Lower leg skin (tissue), 4 donors: ENCODE results near the gene ACOT13. TPM values are rescaled to one million over a fixed set of nuclear protein-coding genes. Genes with fewer than 3 reads are reported as not detected.
"Not testable (repeated sequence)": the region's sequence is repeated elsewhere in the genome, so short reads cannot be mapped to it uniquely, and the experiment has no call there.

Experiments
- DNase-seq, 2 donors: peaks; one replicate each; pipeline ENCODE4 v3.0.0-alpha.2; 2019; ENCODE audit warnings: low spot score in 2 of 2
- H3K4me3 ChIP-seq: fragments of 200-600 bp; sonication (generic); 2 replicates; pipeline ENCODE4 v1.5.1; 2017; ENCODE audit warnings: mild to moderate bottlenecking, low read depth; ENCODE audit not compliant: poor library complexity, severe bottlenecking
- POLR2A ChIP-seq, 2 donors: fragments of 450-650 bp; IDR thresholded peaks; one replicate each; pipeline ENCODE4 v1.6.1; 2016 to 2017; ENCODE audit warnings: antibody characterized with exemption in 2 of 2, mild to moderate bottlenecking in 1 of 2, moderate library complexity in 1 of 2
- WGBS, 2 donors: methylation state at CpG; one replicate each; pipeline ENCODE4 v1.1.5; 2018; 5-methylcytosine and 5-hydroxymethylcytosine counted together
- intact Hi-C: fragments of 100-400 bp; cut with DNase I; formaldehyde crosslinking; loops from one replicate; pipeline ENCODE4 v1.15.0; 2023; ENCODE audit warnings: low total_unique reads
- total RNA-seq, 4 donors: library from RNA; depleted of rRNA; stranded (reverse); fragments of >200 nt; gene quantifications; one replicate each; pipeline ENCODE4 v1.1.0, GENCODE V29; 2016
- TF ChIP-seq, protein P1 (sequence below), 3 donors: fragments of 450-650 bp; IDR thresholded peaks; one replicate each; pipeline ENCODE4 v1.5.1; 2016; ENCODE audit warnings: antibody characterized with exemption in 3 of 3, mild to moderate bottlenecking in 3 of 3, moderate library complexity in 2 of 3

ACOT13 gene
- total RNA-seq, 4 donors from 2014 or later, result 4.6 to 22.6 (median 10.6) TPM

DNA sequence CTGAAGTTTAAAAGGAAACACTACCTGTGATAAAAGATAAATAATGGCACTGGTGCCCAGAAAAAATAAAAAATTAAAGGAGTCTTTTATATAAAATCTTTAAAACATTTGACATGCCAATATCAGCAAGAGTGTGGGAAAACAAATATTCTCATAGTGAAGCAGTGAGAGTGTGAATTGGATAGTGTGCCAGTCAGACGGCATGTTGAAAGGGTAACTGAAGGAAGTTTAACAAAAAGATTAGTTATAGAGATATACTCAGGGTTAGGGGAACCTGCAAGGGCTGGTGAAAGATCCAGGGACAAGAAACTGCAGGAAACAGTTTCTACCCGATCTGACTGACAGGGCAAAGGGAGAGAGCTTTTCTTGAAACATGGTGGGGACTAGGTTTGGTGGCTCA is 85.6 kb downstream of the ACOT13 start:
- no peak for TF ChIP-seq POLR2A (IDR thresholded peaks at IDR 0.05)
- TF ChIP-seq, protein P1, sequence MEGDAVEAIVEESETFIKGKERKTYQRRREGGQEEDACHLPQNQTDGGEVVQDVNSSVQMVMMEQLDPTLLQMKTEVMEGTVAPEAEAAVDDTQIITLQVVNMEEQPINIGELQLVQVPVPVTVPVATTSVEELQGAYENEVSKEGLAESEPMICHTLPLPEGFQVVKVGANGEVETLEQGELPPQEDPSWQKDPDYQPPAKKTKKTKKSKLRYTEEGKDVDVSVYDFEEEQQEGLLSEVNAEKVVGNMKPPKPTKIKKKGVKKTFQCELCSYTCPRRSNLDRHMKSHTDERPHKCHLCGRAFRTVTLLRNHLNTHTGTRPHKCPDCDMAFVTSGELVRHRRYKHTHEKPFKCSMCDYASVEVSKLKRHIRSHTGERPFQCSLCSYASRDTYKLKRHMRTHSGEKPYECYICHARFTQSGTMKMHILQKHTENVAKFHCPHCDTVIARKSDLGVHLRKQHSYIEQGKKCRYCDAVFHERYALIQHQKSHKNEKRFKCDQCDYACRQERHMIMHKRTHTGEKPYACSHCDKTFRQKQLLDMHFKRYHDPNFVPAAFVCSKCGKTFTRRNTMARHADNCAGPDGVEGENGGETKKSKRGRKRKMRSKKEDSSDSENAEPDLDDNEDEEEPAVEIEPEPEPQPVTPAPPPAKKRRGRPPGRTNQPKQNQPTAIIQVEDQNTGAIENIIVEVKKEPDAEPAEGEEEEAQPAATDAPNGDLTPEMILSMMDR (IDR thresholded peaks at IDR 0.05), result no peak
- intact Hi-C loops, result no loop called here
- no peak for DNase-seq
- H3K4me3 ChIP-seq, result no peak overlapping the region
- 64 to 74% methylated on average over 2 of the region's 2 CpGs for WGBS, 2 donors

DNA sequence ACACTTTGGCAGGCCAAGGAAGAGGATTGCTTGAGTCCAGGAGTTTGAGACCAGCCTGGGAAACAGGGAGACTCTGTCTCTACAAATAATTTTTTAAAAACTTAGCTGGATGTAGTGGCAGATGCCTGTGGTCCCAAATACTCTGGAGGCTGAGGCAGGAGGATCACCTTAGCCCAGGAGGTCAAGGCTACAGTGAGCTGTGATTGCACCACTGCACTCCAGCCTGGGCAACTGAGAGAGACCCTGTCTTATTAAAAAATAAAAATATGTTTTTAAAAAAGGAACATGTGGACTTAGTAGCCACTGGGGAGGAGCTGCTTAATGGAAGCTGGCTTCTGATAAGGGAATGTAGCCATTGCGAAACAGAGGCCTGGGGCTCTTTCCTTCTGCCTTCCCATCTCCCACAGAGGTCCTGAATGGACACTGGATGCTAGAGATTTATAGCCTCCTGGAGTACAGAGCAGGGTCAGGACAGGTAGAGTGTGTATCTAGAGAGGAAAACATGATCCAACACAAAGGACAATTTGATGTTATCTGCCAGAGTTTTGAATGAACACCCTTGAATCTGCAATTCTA is 86.1 kb downstream of the ACOT13 start:
- 87 to 92% methylated on average over 1 of the region's 1 CpG for WGBS, 2 donors
- H3K4me3 ChIP-seq, result no peak overlapping the region
- intact Hi-C loops, result no loop called here
- TF ChIP-seq, protein P1 (IDR thresholded peaks at IDR 0.05), result no peak
- no peak for TF ChIP-seq POLR2A (IDR thresholded peaks at IDR 0.05)
- DNase-seq, result no peak

DNA sequence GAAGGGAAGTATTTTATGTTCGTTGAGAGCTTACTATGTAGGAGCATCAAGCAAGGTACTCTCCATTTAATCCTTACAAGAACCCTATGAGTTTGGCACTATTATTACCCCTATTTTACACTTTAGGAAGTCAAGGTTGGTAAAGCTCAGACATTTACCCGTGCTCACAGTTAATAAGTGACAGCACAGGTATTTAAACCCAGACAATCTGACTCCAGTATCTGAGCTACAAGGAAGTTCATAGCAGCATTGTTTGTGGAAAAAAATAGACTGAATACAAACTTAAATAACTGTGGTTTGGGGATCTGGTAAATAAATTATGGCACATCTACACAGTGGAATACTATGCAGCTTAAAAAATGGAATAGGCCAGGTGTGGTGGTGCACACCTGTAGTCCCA is 86.7 kb downstream of the ACOT13 start:
- intact Hi-C loops, result no loop called here
- DNase-seq, result no peak
- no peak for TF ChIP-seq POLR2A (IDR thresholded peaks at IDR 0.05)
- TF ChIP-seq, protein P1 (IDR thresholded peaks at IDR 0.05), result no peak
- 61 to 83% methylated on average over 2 of the region's 2 CpGs for WGBS, 2 donors
- H3K4me3 ChIP-seq, result no peak overlapping the region

DNA sequence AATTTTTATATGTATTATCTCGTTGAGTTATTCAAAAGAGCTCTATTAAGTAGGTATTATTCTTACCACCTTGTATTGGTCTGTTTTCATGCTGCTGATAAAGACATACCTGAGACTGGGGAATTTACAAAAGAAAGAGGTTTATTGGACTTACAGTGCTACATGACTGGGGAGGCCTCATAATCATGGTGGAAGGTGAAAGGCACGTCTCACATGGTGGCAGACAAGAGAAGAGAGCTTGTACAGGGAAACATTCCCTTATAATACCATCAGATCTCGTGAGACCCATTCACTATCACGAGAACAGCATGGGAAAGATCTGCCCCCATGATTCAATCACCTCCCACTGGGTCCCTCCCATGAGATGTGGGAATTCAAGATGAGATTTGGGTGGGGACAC is 87.5 kb downstream of the ACOT13 start:
- intact Hi-C loops, DNase-seq, H3K4me3 ChIP-seq: not testable (repeated sequence)
- 85 to 86% methylated on average over 4 of the region's 4 CpGs for WGBS, 2 donors

Other genes with a start within 250 kb of the ACOT13 start
- 10 to 100 TPM; 24.4 to 69.6 (median 50.8) TPM for gene GPLD1, start 177.5 kb upstream of the ACOT13 start, total RNA-seq
- 10 to 100 TPM; 10.9 to 16.5 (median 14.3) TPM for gene ALDH5A1, start 172.1 kb upstream of the ACOT13 start, total RNA-seq
- gene KIAA0319, start 20.9 kb upstream of the ACOT13 start, total RNA-seq, result 1 to 10 TPM in 1 of 4 donors, under 1 TPM in 3; 0.38 to 1.1 (median 0.54) TPM
- gene TDP2, start 178 bp upstream of the ACOT13 start, total RNA-seq, result 10 to 100 TPM; 25.3 to 36.6 (median 26.6) TPM
- gene C6orf62, start 52.1 kb downstream of the ACOT13 start, total RNA-seq, result 10 to 100 TPM; 50.9 to 63.3 (median 52.8) TPM
- 100 to 1,000 TPM in 1 of 4 donors, 10 to 100 TPM in 3; 31.2 to 168 (median 53.3) TPM for gene GMNN, start 107.9 kb downstream of the ACOT13 start, total RNA-seq
- gene ARMH2, start 131.8 kb downstream of the ACOT13 start, total RNA-seq, result not detected